ENCODE data around the gene ADAMTSL1. TPM values are rescaled to one million over a fixed set of nuclear protein-coding genes. Genes with fewer than 3 reads are reported as not detected.

Gene ADAMTSL1
- total and polyA plus RNA-seq, 4 donors, result 0.31 to 3.4 (median 1.9) TPM

- WGBS, result 76% methylated on average over 6 of the region's 6 CpGs
- H3K4me3 ChIP-seq (ENCODE audit: low read depth in 1 of 3, low read length in 3 of 3), result no peak overlapping the region
- H3K27me3 ChIP-seq (ENCODE audit: control insufficient read depth in 4 of 4, insufficient read depth in 4 of 4, low read length in 3 of 4), result no peaks in the 10 kb centered on the region
- no peak overlapping the region for H3K9ac ChIP-seq (ENCODE audit: low read depth in 1 of 2, low read length in 2 of 2)
- H3K27ac ChIP-seq (ENCODE audit: low read depth in 1 of 2, low read length in 2 of 2), result no peak overlapping the region
- H3K9me3 ChIP-seq (ENCODE audit: control insufficient read depth in 4 of 4, low read length in 3 of 4), result no peaks in the 10 kb centered on the region
- DNase-seq (ENCODE audit: low spot score), result no peak
- H3K36me3 ChIP-seq (ENCODE audit: control insufficient read depth in 4 of 4, insufficient read depth in 3 of 4, low read depth in 1 of 4, low read length in 3 of 4), result no peaks in the 10 kb centered on the region
- TF ChIP-seq EGR1 (IDR thresholded peaks at IDR 0.05; ENCODE audit: low read depth in 2 of 2), result no peak
- no peak for TF ChIP-seq CTCF (IDR thresholded peaks at IDR 0.05; ENCODE audit: low read depth, low read length, missing input control)
- no peak for TF ChIP-seq RXRA (IDR thresholded peaks at IDR 0.05)
- no peak for TF ChIP-seq FOXA2 (IDR thresholded peaks at IDR 0.05)
- no peak for TF ChIP-seq ZBTB33 (IDR thresholded peaks at IDR 0.05)
- no peak for TF ChIP-seq HNF4G (IDR thresholded peaks at IDR 0.05)
- TF ChIP-seq ATF3 (IDR thresholded peaks at IDR 0.05), result no peak
- TF ChIP-seq NR2F2 (IDR thresholded peaks at IDR 0.05), result no peak
- no peak for TF ChIP-seq YY1 (IDR thresholded peaks at IDR 0.05)
- no peak for TF ChIP-seq TAF1 (conservative IDR thresholded peaks at IDR 0.05)
- TF ChIP-seq REST (IDR thresholded peaks at IDR 0.05), result no peak
- no peak for TF ChIP-seq GABPA (IDR thresholded peaks at IDR 0.05 in 1 of 2, conservative IDR thresholded peaks at IDR 0.05 in 1 of 2)
- no peak for TF ChIP-seq JUND (IDR thresholded peaks at IDR 0.05)
- TF ChIP-seq HNF4A (conservative IDR thresholded peaks at IDR 0.05), result no peak
- TF ChIP-seq RAD21 (IDR thresholded peaks at IDR 0.05), result no peak
- no peak for TF ChIP-seq MAX (IDR thresholded peaks at IDR 0.05)
- no peak for TF ChIP-seq SP1 (IDR thresholded peaks at IDR 0.05)
- no peak for TF ChIP-seq FOXA1 (IDR thresholded peaks at IDR 0.05)
- H3K4me1 ChIP-seq (ENCODE audit: control insufficient read depth in 4 of 4, insufficient read depth in 4 of 4, low read length in 3 of 4), result no peaks in the 10 kb centered on the region
These were observed 332.5 kb downstream of the ADAMTSL1 start for GRCh38 chr9:18806232-18807080.
